NCI-H82 (cell line): Measurements from ENCODE around the gene FGF9.

ENCODE experiments used
- DNase-seq: peaks from one replicate; lab custom pipeline; 2025; lab: John Stamatoyannopoulos, UW

FGF9 gene

GRCh38 chr13:21710163-21710562 lies 39.3 kb downstream of the FGF9 start:
- DNase-seq, result no peak

- no peak for DNase-seq
Measured at GRCh38 chr13:21717817-21718216, 46.9 kb downstream of the FGF9 start.

GRCh38 chr13:21719463-21719862 lies 48.6 kb downstream of the FGF9 start:
- DNase-seq, result no peak

GRCh38 chr13:21723807-21724505 lies 53.1 kb downstream of the FGF9 start:
- DNase-seq, result no peak

- DNase-seq, result no peak
Measured at GRCh38 chr13:21730186-21730880, 59.5 kb downstream of the FGF9 start.

DNA sequence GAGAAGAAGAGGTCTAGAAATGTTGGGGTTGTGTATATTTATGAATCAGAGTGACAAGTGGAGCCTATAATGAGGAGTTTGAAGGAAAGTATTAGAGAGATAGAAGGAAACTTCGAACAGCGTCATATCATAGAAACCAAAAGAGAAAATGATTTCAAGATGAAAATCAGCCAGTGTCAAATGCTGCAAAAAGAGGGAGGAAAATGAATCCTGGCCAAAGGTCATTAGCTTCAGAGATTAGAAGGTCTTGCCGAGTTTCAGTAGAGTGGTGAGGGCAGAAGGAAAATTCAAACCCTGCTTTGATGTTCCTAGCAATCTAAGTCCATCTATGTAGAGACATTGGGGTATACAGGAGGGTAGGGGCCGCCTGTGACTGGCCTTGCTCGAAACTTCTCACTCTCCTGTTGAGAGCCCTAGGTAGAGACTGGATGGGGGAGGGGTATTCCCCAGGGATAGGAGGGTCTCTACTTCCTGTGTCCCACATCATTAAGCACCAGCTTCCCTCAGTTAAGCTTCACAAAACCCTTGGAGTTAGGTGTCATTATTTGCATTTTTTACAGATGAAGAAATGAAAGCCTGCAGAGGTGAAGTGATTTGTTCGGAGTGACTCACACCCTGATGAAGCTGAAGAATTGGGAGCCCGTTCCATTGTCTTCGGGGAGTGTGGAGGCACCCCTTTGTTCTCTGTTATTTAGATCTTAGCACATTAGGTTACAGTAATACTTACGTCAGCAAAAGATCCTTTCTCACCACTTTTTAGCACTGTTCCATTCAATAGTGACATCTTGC lies 62.8 kb downstream of the FGF9 start:
- DNase-seq, result no peak

DNA sequence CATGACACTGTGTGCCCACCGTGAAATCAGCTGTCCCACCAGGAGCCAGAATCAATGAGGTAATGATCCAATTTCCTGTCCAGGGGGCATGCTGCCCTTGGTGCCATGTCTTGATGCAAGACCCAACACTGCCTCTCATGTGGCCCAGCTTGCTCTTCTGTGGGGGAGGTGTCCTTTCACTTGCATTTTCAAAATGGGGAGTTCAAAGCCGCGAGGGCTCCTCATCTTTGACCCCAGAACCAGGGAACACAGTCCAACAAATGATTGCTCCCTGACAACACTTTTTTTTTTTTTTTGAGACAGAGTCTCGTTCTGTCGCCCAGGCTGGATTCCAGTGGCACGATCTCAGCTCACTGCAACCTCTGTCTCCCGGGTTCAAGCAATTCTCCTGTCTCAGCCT lies 64.1 kb downstream of the FGF9 start:
- no peak for DNase-seq

GRCh38 chr13:21735701-21736401 lies 65.0 kb downstream of the FGF9 start:
- DNase-seq, result no peak

DNA sequence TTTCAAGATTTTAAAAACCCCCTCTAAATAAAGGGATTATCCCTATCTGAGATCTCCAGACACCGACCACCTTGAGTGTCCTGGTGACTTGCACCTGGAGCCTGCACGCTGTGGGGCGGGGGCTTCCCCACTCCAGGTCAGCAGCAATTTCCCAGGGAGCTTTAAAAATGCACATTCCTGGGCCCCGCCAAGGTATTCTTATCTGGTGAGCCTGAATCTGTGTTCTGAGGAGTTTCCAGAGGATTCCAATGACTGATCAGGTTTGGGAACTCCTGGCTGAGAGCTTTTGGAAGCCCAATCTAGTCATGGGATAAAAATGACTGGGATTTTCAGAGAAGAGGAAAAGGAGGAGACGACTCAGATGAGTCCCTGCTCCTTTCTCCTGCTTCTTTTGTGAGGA lies 66.1 kb downstream of the FGF9 start:
- no peak for DNase-seq

DNA sequence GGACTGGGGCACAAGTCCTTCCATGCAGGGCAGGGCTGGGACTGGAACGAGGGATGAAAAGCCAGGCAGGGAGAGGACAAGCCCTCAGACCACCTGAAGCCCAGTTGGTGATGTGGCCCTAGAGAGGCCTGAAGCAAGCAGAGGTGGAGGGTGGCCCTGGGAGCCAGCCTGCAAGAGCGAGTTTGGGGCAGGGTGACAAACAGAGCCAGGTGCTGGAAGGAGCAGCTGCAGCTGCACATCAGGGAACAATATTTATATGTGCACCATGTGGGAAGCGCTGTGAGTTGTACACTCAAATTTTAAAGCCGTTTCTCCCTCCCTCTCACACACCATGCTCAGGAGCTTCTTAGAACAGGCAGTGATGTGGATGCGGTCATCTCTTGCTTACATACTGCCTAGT lies 67.8 kb downstream of the FGF9 start:
- no peak for DNase-seq

DNA sequence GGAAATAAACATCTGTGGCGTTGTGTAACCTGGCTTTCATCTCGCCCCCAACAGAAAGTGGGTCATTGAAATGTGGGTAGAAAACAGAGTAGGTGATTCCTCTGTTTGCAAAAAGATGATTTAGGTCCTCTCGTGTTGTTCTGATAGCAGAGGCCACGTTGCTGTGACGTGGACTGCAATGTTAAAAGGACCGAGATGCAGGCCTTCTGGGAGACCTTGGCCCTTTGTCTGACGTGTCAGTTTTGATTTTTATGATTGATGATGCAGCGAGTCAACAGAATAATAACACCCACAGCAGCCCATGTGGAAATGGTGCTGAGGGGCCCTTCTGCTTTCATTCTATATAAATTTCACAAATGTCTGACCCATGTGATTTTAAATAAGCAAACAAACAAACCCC lies 68.9 kb downstream of the FGF9 start:
- DNase-seq, result no peak

DNA sequence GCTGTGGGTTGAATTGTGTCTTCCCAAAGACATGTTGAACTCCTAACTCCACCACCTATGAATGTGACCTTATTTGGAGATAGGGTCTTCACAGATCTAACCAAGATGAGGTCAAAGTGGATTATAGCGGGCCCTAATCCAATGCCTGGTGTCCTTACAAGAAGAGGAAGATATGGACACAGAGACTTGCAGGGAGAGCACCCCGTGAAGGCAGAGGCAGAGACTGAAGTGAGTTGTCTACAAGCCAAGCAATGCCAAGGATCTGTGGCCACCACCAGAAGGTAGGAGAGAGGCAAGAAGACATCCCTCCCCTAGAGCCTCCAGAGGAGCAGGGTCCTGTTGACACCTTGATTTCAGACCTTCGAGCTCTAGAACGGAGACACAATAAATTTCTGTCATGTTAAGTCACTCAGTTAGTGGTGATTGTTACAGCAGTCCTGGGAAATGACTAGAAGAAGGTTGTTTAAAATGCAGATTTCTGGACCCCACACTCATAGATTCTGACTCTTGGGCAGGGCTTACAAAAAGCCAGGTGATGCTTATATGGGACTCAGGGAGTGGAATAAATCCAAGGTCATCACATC lies 70.6 kb downstream of the FGF9 start:
- DNase-seq, result no peak

GRCh38 chr13:21742096-21742495 lies 71.2 kb downstream of the FGF9 start:
- no peak for DNase-seq

GRCh38 chr13:21744149-21744548 lies 73.3 kb downstream of the FGF9 start:
- no peak for DNase-seq

- DNase-seq, result no peak
Measured at GRCh38 chr13:21745307-21745706, 74.4 kb downstream of the FGF9 start.

DNA sequence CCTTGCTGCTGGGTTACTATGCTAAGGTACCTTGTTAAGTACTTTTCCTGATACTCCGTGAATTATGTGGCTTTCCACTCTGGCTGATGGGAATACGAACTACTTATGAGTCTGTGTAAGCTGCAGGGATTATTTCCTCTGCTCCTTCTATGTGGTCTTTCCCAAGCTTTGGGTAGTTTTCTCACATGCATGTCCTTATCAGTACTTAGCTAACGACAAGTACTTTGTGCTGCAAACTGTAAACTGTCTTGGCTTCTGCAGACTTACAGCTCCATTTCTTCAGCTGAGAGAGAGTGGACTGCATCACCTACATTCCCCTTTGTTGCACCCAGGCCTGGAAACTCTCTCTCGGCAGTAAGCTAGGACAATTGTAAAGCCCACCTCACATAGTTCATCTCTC lies 76.6 kb downstream of the FGF9 start:
- no peak for DNase-seq

- DNase-seq, result no peak
Measured at GRCh38 chr13:21748166-21748565, 77.3 kb downstream of the FGF9 start.

DNA sequence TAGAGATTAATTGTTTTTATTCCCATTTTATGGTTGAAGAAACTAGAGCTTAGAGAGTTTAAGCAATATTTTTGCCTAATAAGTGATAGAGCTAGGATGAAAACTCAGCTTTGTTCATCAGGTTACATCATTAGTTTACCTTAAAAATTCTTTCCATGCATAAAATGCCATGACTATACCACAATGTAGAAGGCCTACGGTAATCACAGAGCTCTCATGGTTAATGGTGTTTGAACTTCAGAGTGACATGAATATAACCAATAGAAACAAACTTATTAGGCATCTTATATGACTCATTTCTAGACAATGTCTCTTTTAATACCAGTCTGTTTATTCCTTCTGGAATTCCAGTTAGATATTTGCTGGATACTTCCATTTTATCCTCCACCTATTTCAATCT lies 78.5 kb downstream of the FGF9 start:
- DNase-seq, result no peak

- no peak for DNase-seq
Measured at GRCh38 chr13:21752501-21752900, 81.6 kb downstream of the FGF9 start.

DNA sequence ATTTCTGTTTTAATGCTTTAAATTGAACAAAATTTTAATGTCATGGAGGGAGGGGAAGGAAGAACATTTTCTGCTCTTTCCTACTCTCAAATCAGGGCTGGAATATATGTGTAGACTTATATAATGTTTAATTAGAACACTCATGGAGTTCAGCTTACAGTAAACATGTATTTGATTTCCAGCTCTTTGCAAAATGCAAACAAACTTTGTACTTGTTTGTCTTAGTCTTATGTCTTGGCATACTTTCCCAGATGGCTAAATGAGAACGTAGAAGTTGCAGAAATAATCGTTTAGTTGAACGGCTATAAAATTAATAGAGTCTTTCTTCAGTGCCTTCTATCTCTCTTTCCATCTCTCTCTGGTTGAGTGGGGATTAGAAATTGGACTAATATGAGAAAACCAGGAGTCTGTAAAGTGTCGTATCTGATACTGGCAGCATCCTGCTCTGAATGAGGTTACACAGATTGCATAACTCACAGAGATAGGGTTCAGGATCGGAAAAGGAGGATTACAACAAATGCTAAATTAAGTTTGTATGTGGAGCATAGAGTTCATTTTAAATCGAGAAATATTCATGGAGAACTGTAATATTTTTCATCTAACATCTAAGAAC lies 82.3 kb downstream of the FGF9 start:
- DNase-seq, result no peak
